GM23248 (cell line): ENCODE results near the gene TRAK1.

Source experiments
- EZH2 ChIP-seq: fragments of 200-600 bp; sonication (generic); IDR thresholded peaks from 2 replicates; pipeline ENCODE4 v1.6.1; 2018; ENCODE audit warnings: antibody characterized with exemption, mild to moderate bottlenecking; ENCODE audit not compliant: insufficient read depth, poor library complexity, severe bottlenecking
- EZH2phosphoT487 ChIP-seq: fragments of 200-600 bp; sonication (generic); IDR thresholded peaks from 2 replicates; pipeline ENCODE4 v1.6.1; 2018; ENCODE audit warnings: antibody characterized with exemption, moderate library complexity, mild to moderate bottlenecking, low read depth; ENCODE audit not compliant: insufficient read depth

- TF ChIP-seq EZH2 (no peak), EZH2phosphoT487 (no peak)
Observed at GRCh38 chr3:42088803-42089530, 2.2 kb upstream of the TRAK1 start.
